ENCODE measurements around the gene BRF1.
"Not testable (repeated sequence)": the region's sequence is repeated elsewhere in the genome, so short reads cannot be mapped to it uniquely, and the experiment has no call there.

Gene BRF1

DNA sequence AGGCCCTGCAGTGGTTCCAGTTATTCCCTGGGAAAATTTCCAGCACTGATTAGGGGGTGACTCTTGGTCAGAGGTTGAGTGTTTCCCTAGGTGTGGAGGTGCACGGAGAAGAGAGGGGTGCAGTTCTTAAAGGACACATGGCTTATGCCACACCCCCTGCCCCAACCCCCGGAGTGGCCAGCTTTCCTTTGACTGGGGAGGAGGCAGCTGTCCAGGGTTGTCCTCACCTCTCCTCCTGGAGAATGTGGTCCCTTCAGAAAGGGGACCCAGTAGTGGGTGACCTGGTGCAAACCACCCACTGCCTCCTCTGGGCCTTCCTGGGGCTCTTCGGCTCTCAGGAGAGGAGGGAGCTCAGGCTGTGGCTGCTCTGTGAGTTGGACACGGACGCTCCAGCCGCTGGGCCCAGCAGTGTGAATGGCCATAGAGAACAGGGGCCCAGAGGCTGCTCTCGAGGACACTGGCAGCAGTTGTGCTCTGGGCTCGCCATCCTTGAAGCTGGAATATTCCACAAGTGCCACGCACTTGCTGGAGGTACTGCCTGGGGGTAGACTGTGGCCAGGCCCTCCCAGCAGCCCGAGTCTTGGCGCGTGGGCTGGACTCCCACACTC lies 27.4 kb upstream of the BRF1 start:
- Mint-ChIP-seq H3K27me3 (no peaks in the 10 kb centered on the region), H3K9me3 (no peaks in the 10 kb centered on the region), H3K4me1 (peaks cover 28 to 39% of the 10 kb centered on the region in 2 donors), H3K27ac (no peak overlapping the region), H3K4me3 (no peak overlapping the region), H3K36me3 (peaks cover 7 to 9% of the 10 kb centered on the region in 2 donors)
- ATAC-seq (replicated peaks) = no peak
- DNase-seq = no peak

DNA sequence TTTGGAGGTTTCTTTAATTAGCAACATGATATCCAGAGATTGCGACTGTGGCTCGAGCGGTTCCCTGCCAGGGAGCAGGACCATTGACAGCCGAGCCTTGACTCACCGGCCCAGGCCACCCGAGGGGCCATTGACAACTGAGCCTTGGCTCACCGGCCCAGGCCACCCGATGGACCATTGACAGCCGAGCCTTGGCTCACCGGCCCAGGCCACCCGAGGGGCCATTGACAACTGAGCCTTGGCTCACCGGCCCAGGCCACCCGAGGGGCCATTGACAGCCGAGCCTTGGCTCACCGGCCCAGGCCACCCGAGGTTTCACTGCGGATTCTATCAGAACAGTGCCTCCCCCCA lies 26.9 kb upstream of the BRF1 start:
- not testable (repeated sequence) for H3K27ac Mint-ChIP-seq; H3K27me3 Mint-ChIP-seq; ATAC-seq (replicated peaks); DNase-seq; H3K4me3 Mint-ChIP-seq; H3K9me3 Mint-ChIP-seq
- Mint-ChIP-seq H3K4me1 (peaks cover 25 to 34% of the 10 kb centered on the region in 2 donors), H3K36me3 (peaks cover 9 to 11% of the 10 kb centered on the region in 2 donors)

DNA sequence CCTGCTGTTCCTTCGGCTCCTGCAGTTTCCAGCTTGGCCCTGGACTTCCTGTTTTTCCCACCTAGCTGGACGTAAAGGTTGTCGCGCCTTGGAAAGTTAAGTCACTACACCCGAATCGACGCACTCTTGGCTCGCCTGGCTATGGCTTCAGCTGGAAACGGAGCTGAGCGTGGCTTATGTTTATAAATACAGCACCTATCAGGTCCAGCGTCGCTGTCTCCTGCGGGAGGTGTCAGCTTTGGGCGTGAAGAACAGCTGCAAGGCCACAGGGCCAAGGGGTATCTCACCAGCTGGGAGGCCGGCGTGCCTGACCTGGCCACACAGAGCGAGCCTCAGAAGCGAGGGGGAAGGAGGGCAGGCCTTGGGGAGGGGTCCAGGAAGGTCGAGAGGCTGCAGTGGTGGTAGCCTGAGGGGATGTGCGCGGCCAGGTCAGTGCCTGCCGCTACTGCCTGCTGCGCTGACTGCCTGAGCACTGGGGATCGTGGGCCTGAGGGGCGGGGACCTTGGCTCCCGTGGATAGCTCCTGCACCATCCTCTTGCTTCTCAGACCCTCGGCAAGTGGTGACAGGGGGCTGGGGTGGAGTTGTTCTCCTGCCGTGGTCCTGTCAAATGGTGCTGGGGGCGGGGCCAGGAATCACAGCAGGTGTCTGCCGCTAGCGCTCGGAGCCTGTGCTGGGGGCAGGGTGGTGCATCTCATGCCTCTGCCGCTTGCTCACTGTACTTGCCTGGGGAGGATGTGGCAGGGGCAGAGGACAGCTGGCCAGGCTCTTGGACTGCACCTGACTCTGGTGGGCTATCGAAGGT lies 26.3 kb upstream of the BRF1 start:
- Mint-ChIP-seq H3K27ac (peak overlapping the region; percentile 69), H3K4me3 (no peak overlapping the region), H3K9me3 (no peaks in the 10 kb centered on the region), H3K27me3 (no peaks in the 10 kb centered on the region), H3K36me3 (peaks cover 12 to 15% of the 10 kb centered on the region in 2 donors), H3K4me1 (peaks cover 22 to 29% of the 10 kb centered on the region in 2 donors)
- ATAC-seq (replicated peaks) (no peak), DNase-seq (no peak)

DNA sequence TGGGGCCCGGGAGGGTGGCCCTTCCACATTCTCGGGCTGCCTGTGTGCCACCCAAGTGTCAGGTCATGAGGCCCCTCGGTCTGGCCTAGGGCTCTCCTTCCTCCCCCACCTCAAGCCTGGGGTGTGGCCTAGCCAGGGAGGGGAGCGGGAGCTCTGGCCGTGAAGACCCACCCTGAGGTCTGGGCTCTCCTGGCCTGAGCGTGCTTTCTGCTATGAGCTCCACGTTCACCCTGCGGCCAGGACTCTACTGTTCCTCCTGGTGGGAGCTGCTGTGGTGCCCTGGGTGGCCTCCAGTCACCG lies 25.7 kb upstream of the BRF1 start:
- Mint-ChIP-seq H3K27me3 (no peaks in the 10 kb centered on the region), H3K4me1 (peaks cover 17 to 23% of the 10 kb centered on the region in 2 donors), H3K27ac (no peak overlapping the region), H3K36me3 (peaks cover 11 to 12% of the 10 kb centered on the region in 2 donors), H3K4me3 (no peak overlapping the region), H3K9me3 (no peaks in the 10 kb centered on the region)
- DNase-seq (no peak), ATAC-seq (replicated peaks) (no peak)

DNA sequence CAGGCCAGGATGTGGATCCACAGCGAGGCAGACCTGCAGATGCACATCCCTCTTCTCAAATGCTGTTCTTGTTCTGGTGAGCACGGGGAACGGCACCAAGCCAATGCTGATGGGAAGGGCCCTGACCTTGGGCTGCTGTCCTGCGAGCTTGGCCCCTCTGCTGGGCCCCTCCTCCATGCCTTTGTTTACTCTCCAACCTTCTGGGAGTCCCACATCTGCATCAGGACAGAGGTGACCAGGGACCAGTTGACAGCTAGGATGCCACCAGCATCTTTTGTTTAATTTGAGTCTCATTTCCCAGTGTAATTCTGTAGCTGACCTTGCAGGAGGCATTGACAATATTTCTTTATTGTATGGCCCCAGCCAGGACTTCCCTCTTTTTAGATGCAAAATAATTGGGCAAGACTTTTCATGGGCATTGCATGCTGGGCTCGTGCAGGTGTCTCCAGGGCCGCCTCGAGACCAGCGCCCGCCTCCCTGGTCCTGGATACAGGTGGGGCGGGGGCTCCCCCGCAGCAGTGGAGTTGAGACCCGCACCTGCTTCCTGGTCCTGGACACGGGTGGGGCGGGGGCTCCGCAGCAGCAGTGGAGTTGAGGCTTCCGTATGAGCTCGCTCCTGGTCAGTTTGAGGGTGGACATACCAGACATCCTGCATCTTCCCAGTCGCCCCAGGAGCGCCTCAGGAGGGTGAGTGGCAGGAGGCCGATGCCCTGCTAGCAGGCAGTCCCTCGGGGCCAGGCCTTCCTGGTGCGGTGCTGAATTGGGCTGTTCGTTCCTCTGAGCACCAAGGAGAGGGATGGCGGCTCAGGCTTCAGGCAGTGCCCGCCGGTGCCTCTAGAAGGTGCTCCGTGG lies 25.1 kb upstream of the BRF1 start:
- H3K9me3 Mint-ChIP-seq = no peaks in the 10 kb centered on the region
- ATAC-seq (replicated peaks) (no peak), DNase-seq (no peak)
- H3K36me3 Mint-ChIP-seq = peaks cover 11 to 12% of the 10 kb centered on the region in 2 donors
- no peak overlapping the region for H3K4me3 Mint-ChIP-seq
- H3K27me3 Mint-ChIP-seq = no peaks in the 10 kb centered on the region
- H3K27ac Mint-ChIP-seq = no peak overlapping the region
- peaks cover 15 to 22% of the 10 kb centered on the region in 2 donors for H3K4me1 Mint-ChIP-seq

DNA sequence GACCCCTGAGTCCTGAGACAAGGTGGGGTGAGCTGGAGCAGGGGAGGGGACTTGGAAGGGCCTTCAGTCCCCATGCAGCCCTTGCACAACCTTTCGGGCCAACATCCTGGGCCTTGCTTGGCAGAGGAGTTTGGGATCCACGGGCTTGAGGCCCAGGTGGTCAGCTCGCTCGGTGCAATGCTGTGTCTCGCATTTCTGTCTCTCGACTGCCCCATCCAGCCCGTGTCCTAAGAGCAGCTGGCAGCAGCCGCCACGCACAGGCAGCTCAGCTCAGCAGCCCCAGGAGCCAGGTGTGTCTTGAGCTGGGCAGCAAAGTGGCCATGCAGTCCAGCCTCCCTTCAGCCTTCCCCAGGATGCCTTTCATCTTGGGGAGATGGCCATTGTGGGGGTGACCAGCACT lies 24.5 kb upstream of the BRF1 start:
- Mint-ChIP-seq H3K36me3 (peaks cover 11 to 12% of the 10 kb centered on the region in 2 donors), H3K9me3 (no peaks in the 10 kb centered on the region), H3K4me1 (peaks cover 12 to 15% of the 10 kb centered on the region in 2 donors), H3K27ac (no peak overlapping the region), H3K27me3 (no peaks in the 10 kb centered on the region), H3K4me3 (no peak overlapping the region)
- no peak for ATAC-seq (replicated peaks)
- no peak for DNase-seq

DNA sequence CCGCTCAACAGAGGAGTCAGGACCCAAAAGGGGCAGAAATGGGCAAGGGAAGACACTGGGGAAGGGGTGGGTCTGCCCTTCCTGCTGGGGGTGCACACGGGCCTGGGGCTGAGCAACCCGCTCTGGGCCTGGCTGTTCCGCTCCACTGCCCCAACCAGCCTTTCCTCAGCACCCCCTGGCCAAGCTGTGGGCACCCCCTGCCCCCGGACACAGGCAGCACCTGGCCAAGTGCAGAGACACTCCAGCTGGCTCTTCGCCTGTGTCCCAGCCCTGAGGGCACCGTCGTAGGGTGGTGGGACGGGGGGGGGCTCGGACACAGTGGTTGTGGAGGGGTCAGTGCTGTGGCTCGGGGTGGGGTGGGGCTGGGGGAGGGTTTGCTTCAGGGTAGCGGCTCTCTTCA lies 24.1 kb upstream of the BRF1 start:
- Mint-ChIP-seq H3K27ac (no peak overlapping the region), H3K4me1 (peaks cover 10 to 15% of the 10 kb centered on the region in 2 donors), H3K36me3 (peaks cover 11 to 12% of the 10 kb centered on the region in 2 donors), H3K4me3 (no peak overlapping the region), H3K27me3 (no peaks in the 10 kb centered on the region), H3K9me3 (no peaks in the 10 kb centered on the region)
- DNase-seq (no peak), ATAC-seq (replicated peaks) (no peak)

DNA sequence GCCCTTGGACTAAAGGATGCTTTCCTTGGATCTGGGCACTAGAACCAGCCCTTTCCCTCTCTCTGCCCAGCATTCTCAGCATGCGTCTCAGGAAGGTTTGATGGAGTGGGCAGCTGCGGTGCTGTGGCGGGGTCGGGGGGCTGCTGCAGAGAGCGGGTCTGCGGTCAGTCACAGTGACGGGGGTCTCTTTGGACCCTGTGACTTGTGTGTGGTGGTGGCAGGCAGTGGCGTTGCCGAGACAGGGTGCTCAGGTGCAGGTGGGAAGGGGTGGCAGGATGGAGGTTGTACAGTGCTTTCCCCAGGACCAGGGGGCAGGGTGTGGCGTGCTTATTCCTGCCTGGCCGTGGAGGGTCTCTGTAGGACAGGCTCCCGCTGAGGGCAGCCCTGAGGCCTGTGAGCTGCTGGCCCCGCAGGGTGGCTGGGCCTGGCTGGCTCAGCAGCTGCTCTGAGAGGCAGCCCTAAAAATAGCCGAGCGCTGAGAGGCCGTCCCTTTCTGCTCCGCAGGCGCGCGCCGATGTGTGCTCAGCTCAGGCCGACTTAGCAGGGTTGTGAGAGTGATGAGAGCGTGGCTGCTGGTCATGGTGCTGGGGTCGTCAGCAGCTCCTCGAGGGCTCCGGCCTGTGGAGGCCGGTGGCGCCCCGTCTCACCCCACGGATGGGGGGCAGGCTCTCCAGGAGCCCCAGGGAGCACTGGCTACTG lies 23.4 kb upstream of the BRF1 start:
- Mint-ChIP-seq H3K4me1 (peaks cover 9% of the 10 kb centered on the region in 2 donors), H3K4me3 (no peak overlapping the region), H3K9me3 (no peaks in the 10 kb centered on the region), H3K27ac (no peak overlapping the region), H3K36me3 (peaks cover 11 to 12% of the 10 kb centered on the region in 2 donors), H3K27me3 (no peaks in the 10 kb centered on the region)
- no peak for ATAC-seq (replicated peaks)
- DNase-seq = no peak

DNA sequence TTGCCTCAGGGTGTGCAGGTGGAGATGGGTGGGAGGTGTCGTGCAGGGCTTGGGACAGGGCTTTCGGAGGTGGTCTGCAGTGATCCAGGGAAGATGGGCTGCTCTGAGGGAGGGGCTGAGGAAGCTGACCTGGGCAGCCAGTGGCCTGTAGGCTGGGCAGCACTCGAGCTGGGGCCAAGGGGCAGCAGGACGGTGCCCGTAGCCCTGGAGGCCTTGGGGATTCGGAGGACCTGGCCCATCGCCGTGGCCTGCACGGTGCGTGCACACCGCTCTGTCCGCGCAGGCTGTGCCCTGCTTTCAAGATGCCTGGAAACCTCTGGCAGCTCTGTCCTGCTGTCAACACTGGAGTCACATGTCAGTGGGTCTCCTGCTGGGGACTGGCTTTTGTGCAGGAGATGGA lies 22.9 kb upstream of the BRF1 start:
- Mint-ChIP-seq H3K9me3 (no peaks in the 10 kb centered on the region), H3K36me3 (peaks cover 11 to 12% of the 10 kb centered on the region in 2 donors), H3K4me3 (no peak overlapping the region), H3K4me1 (peaks cover 3 to 8% of the 10 kb centered on the region in 2 donors), H3K27me3 (no peaks in the 10 kb centered on the region), H3K27ac (no peak overlapping the region)
- ATAC-seq (replicated peaks) (no peak), DNase-seq (no peak)

DNA sequence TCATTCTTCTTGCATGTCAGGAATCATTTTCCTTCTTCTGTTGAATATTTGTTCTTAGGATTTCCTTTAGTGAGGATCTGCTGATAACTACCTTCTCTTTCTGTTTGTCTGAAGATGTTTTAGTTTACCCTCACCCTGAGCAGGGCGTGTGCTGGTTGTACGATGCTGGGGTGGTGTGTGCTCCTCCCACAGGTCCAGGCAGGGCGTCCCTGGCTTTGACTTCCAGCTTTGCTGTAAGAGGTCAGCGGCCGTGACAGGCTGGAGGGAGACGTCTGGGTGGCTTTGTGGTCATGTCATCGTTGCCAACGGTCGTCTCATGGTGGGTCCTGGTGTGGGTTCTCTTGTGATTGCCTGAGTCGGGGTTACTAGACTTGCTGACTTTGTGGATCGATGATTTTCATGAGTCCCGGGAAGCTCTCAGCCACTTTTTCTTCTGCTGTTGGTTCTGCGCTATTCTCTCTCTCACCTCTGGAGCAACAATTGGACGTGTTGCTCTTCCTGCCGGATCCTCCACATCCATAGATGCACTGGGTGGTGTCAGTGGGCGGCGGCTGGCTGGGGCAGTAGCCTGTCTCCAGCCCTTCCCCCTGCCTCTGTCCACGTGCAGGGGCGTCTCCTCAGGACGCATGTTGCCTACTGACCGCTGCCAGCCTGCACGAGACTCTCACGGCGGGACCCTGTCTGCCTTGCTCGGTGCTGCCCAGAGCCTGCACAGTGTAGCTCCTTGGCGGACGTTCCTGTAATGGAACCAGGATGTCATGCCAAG lies 22.2 kb upstream of the BRF1 start:
- DNase-seq (no peak), ATAC-seq (replicated peaks) (no peak)
- no peak overlapping the region for H3K27ac Mint-ChIP-seq
- H3K36me3 Mint-ChIP-seq = peaks cover 11 to 12% of the 10 kb centered on the region in 2 donors
- H3K27me3 Mint-ChIP-seq = no peaks in the 10 kb centered on the region
- H3K4me3 Mint-ChIP-seq = no peak overlapping the region
- H3K4me1 Mint-ChIP-seq = peaks cover 3 to 5% of the 10 kb centered on the region in 2 donors
- H3K9me3 Mint-ChIP-seq = no peaks in the 10 kb centered on the region

DNA sequence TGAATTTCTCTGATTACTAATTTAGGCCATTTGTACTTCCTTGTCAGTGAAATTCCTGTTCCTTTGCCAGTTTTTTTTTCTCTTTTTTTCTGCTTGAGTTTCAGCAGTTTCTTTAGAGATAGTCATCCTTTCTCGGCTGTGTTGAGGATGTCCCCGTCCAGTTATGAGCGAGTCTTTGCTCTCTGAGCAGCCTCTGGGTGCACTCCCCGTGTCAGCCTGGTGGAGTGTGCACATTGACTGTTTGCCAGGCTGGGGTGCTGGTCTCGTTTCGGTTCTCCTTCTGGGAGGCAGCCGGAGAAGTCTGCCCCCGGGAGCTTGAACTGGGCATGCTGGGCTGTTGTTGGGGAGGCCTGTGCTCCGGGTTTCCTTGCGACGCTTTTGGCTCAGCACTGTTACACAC lies 16.7 kb upstream of the BRF1 start:
- H3K4me3 Mint-ChIP-seq = peak overlapping the region; percentile 4 to 18
- ATAC-seq (replicated peaks) = peak; percentile 27 to 35

DNA sequence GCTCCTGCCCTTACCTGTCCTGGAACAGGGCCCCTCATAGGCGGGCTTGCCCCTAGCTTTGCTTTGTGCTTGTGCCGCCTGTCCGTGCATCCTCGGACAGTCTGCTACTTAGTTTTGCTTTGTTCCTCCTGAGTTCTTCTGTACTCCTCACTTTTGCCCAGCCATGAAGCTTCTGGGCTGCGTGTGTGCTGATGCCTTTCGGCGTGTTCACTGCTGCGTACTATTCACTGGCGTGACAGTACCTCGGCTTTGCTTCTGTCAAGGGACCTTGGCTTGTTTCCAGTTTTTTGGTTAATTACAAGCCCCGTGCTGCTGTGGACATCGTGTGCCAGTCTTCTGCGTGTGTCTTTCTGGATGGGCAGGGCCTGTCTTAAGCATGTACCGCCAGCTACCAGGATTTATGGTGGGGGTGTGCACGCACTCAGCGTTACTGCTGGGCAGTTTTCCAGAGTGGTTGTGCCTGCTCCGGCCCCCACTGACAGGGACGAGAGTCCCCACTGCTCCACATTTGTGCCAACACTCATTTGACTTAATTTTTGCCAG lies 16.2 kb upstream of the BRF1 start:
- Mint-ChIP-seq H3K4me3 (peak overlapping the region in 1 of 2 donors; percentile 32), H3K27ac (peak overlapping the region; percentile 52)
- no peak for DNase-seq

More for the DNA sequence above, 16.7 kb upstream of the BRF1 start:
- H3K27ac Mint-ChIP-seq = peak overlapping the region; percentile 52
- no peaks in the 10 kb centered on the region for H3K9me3 Mint-ChIP-seq
- H3K4me1 Mint-ChIP-seq = peaks cover 20 to 40% of the 10 kb centered on the region in 2 donors
- no peaks in the 10 kb centered on the region for H3K27me3 Mint-ChIP-seq
- no peak for DNase-seq
- H3K36me3 Mint-ChIP-seq = peaks cover 3 to 5% of the 10 kb centered on the region in 2 donors

DNA sequence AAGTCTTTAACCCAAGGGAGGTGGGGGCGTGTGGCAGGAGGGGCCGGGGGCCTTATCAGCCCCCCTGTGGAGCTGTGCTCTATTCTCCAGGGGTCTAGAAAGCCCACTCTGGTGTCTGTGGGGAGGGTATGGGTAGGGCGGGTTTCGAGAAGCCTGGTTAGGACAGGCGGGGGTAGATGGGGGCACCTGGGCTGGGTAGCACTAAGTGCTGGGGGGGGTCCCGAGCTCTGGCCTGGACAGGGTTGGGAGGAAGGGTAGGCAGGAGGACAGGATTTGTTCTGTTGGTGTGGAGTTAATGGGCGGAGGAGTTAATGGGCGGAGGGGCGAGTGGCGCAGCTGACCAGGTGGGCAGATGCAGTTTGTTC lies 15.8 kb upstream of the BRF1 start:
- peaks cover 0 to 3% of the 10 kb centered on the region in 2 donors for H3K36me3 Mint-ChIP-seq
- no peak for ATAC-seq (replicated peaks)
- peak overlapping the region; percentile 93 to 95 for H3K4me3 Mint-ChIP-seq
- H3K27me3 Mint-ChIP-seq = no peaks in the 10 kb centered on the region
- no peak for DNase-seq
- no peaks in the 10 kb centered on the region for H3K9me3 Mint-ChIP-seq
- H3K27ac Mint-ChIP-seq = peak overlapping the region; percentile 14
- H3K4me1 Mint-ChIP-seq = peaks cover 20 to 40% of the 10 kb centered on the region in 2 donors

More for the DNA sequence above, 16.2 kb upstream of the BRF1 start:
- peaks cover 0 to 3% of the 10 kb centered on the region in 2 donors for H3K36me3 Mint-ChIP-seq
- no peaks in the 10 kb centered on the region for H3K27me3 Mint-ChIP-seq
- H3K4me1 Mint-ChIP-seq = peaks cover 20 to 40% of the 10 kb centered on the region in 2 donors
- H3K9me3 Mint-ChIP-seq = no peaks in the 10 kb centered on the region
- ATAC-seq (replicated peaks) = peak in 1 of 2 donors; percentile 2

All from stimulated activated naive B cell treated with anti-CD40 and anti-IgM and Interleukin-4, amounts not matched to agents 10 μg/mL and 1 μg/mL and 100 μg/mL, for 72 hours (primary cell).